ELF-1 (cell line): Measurements from ENCODE around the gene RALGPS1.
A peak's percentile ranks its signal among the peaks of the same experiment; 100 is the strongest.

Experiments used
- DNase-seq: peaks from one replicate; pipeline ENCODE4 v3.0.0-alpha.2; 2016; ENCODE audit warnings: low read depth, low spot score

The RALGPS1 gene

DNA sequence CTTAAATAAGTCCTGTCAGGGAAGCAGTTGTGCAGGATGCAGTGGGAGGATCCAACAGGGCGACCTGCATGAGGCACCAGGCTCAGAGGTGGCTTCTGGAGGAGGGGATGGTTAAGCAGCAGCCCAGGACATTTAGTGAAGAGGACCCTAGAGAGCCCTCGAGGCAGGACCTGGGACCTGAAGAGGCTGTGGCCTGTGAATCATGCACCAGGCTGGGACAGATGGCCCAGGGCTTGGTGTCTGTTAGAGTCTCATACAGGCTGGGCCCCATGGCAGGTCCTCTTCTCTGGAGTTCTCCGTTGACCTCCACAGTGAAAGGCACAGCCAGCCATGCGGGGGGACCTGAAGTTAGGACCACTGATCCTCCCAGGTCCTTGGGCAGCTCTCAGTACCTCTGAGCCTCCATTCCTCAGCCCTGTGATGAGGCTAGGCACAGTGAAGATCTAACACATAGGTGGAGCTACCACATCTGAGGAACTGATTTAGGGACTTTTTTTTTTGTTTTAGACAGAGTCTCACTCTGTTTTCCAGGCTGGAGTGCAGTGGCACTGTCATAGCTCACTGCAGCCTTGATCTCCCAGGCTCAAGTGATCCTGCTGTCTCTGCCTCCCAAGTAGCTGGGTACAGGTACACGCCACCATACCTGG lies 289.2 kb downstream of the RALGPS1 start:
- no peak for DNase-seq

DNA sequence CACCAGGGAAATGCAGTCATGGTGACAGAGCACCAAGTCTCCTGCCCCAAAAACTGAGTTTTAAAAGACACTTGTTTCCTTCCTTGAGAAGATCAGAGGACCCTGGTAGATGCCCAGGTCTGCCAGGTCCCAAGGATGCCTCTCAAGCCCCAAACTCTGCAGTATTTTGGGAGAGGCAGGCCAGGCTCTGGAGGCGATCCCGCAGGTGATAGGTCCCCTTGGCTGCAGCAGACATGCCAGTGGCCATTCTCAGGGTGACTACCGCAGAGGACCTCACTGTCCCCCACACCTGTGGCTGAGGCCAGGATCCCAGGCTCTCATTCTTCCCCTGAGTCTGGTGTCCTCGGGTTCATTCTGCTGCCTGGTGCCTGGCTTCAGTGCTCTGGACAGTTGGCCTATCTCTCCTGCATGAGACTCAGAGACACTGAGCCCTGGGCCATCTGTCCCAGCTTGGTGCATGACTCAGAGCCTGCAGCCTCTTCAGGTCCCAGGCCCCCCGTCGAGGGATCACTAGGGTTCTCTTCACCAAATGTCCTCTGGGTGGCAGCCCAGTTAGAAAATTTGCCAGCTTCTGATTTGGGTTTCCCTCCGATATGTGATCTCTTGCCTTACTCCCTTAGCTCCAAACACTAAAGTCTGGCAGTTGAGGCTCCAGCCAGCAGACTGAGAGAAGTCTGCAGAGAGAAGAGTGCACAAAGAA lies 290.3 kb downstream of the RALGPS1 start:
- DNase-seq = peak; percentile 44

DNA sequence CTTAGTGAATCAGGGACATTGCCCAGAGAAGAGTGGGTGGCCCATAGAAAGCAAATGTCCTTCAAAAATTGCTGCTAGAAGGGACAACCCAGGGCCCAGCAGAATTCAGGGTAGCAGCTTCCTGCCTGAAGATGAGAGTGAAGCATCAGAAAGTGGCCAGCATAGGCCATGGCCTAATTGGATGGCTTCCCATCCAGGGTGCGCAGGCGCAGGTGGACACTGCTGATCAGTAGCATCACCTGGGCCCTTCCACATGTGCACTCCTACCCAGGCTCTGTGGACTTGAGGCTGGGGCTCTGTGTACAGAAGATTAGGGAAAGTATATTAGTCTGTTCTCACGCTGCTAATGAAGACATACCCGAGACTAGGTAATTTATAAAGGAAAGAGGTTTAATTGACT lies 291.4 kb downstream of the RALGPS1 start:
- no peak for DNase-seq

DNA sequence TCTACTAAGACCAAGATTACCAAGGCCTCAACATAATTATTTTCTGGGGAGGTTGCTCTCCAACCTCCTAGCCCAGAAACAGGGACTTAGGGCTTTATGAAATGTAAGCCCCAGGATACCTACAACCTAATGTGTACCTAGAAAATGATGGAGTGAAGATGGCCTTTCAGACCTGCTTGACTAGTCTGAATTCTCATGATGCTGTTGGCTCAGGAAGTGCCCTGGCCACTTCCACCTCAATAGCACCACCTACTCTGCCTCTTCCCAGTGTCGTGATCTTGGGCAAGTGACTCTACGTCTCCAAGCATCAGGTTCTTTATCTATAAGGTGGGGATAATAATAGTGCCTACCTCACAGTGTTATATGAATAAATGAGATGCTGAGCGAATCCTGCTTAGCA lies 292.1 kb downstream of the RALGPS1 start:
- no peak for DNase-seq

DNA sequence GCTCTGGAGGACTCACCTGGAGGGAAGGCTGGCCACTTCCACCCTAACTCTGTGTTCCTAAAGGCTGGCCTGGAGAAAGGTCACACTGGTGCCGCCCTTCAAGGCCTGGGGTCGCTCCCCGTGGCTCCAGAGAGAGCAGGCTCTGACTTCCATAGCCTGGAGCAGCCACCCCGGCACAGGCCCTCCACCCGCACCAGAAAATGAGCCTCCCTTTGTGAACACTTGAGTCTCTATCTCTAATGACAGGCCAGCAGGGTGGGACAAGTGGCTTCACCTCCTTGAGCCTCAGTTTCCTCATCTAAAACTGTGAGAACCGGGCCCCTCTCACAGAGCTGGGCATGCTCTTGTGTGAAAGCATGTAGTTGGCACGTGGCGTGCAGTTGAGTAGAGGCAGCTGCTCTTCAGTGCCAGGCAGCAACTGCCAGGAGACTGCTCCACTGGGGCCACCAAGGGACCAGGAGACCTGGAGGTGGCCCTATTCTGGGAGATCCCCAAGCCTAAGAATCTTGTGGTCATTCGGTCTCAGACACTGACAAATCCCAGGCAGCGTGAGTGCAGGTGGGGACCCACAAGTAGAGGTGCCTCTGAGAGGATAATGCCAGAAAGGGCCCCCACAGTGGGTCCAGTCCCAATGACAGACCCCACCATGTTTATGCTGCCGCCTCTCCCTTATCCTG lies 293.3 kb downstream of the RALGPS1 start:
- no peak for DNase-seq

DNA sequence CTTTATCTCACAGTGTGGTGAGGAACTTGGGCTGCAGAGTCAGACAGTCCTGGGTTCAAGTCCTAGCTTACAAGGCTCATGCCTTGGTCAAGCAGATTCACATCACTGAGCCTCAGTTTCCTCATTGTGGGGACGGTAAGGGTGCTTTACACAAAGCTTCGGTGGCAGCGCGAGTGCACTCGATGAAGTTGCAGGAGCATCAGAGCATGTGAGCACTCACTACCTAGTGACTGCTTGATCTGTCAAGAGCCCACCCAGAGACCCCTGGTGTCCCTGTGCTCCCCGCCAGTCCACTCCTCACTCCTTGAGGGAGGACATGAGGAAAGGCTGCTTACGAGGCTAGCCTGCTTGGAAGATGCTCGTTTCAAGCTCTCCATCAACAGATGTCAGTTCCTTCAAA lies 293.8 kb downstream of the RALGPS1 start:
- no peak for DNase-seq

DNA sequence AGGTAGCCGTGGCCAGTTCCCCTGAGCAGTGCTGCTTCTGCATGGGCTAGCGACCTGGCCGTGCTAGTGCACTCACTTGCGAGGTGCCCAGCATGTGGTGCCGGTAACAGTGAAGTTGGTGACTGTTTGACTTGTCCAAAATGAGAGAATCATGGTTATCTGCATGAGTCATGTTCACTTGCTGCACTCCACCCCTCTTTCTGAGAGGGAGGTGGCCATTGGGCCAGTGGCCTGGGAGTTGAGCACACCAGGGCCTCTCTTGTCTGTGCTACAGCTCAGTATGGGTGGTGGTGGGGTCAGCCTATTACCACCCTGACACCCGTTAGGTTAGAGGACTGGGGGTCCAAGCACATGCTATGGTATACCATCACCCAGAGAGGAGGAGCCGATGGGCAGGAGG lies 294.6 kb downstream of the RALGPS1 start:
- no peak for DNase-seq

DNA sequence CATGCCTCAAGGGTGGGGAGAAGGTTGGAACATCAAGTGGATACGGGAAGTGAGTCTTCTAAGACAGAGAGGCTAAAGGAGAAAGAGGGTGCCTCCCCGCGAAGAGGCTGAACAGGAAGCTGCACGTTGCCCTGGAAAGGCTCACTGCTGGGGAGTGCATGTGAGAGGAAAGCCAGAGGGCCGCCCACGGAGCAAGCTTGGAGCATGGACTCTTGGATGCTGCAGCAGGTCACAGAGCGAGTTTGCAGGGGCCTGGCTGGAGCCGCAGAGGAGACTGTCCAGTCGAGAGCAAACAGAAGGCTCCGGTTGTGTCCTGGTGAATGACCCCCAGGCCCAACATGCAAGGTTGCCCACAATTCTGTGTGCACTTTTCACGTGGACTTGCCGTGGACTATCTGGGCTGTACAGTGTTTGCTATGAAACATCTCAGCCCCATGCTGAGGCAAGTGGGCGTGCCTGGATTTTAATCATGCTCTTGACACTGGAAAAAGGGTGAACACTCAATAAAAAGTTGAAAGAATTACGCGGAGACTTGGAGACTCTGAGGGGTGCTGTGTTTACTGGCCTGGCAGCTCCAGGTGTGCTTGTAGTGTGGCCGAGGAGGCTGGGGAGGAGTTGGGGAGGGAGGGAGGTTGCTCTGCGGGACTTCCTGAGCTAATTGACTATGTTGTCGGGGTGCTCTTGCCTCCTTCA lies 295.5 kb downstream of the RALGPS1 start:
- DNase-seq = no peak

DNA sequence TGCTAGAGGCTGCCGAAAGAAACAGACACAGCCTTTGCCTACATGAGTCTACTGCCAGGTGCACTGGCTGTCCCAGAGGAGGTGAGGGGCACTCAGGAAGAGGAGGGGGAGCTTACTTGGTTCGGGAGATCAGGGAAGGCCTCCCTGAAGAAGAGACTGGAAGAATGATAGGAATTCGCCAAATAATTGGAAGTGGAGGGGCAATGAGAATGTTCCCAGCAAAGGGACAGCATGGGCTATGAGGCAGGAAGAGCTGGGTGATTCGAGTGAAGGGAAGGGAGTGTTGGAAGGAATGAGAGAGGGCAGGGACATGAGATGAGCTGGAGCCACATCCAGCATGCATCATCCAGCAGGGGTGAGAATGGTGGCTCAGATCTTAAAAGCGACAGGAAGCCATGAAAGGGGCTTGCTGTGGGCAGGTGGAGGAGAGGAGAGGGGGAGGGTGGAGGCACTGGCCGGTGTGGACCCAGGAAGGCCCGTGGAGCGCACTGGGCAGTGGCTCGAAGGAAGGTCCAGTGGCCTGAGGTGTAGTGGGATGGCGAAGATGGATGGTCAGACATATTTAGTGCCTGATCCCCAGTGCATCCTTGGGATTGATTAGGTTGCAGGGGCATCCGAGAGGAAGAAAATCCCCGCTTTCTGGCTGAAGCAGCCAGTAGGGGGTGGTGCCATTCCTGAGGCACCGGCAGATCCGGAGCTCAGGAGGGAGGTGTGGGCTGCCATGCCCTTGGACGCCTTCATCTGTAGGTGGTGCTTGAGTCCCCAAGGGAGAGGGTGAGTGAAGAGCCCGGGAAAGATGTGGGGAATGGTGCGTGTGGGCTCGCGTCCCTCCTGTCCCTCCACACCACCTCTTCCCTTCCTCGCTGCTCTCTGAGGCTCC lies 296.5 kb downstream of the RALGPS1 start:
- DNase-seq = no peak

DNA sequence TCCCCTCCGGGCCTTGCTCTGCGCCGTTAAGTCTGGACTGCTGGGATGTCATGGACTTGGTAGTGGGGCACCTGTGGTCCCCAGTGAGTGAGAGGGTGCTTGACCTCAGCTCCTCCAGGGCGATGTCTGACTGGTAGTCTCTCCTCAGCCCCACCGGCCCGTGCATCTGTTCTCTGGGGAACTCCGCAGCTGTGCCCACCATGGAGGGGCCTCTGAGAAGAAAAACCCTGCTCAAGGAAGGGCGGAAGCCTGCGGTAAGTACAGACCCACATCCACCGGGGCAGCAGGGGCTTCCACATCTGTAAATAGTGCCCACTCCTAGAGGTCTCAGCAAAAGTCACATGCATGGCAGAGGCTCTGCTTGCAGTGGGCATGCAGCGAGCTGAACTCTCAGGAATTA lies 297.4 kb downstream of the RALGPS1 start:
- DNase-seq = no peak

DNA sequence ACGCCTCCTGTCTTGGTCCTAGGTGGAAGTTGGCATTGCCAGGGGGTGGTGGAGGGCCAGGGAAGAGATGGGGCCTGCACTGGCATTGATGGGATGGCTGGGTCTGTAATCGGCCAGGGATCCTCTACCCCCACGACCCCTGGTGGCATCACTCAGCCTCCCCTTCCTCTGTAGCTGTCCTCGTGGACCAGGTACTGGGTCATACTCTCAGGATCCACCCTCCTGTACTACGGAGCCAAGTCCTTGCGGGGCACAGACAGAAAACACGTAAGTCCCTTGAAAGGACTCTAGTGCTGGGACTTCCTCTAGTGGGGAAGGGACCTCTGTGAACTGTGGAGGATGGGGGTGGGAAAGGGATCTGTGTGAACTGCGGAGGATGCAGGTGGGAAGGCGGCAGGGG lies 297.9 kb downstream of the RALGPS1 start:
- DNase-seq = no peak

DNA sequence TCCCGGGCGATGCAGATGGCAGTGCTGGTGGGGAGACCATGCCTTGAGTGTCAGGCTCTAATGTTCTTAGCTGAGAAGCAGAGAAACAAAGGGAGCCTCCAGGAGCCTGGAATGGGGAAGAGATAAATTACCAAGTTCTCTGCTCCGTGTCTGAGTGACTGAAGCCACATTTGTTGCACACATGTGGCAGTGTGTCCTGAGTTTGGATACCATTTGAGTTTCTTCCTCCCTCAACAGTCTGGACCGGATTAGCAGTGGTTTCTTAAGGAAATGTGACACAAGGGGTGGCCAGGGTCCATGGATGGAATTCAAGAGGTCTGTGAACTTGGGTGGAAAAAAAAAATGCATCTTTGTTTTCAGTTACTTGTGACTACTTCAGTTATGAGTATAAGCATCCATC lies 299.3 kb downstream of the RALGPS1 start:
- DNase-seq = no peak

DNA sequence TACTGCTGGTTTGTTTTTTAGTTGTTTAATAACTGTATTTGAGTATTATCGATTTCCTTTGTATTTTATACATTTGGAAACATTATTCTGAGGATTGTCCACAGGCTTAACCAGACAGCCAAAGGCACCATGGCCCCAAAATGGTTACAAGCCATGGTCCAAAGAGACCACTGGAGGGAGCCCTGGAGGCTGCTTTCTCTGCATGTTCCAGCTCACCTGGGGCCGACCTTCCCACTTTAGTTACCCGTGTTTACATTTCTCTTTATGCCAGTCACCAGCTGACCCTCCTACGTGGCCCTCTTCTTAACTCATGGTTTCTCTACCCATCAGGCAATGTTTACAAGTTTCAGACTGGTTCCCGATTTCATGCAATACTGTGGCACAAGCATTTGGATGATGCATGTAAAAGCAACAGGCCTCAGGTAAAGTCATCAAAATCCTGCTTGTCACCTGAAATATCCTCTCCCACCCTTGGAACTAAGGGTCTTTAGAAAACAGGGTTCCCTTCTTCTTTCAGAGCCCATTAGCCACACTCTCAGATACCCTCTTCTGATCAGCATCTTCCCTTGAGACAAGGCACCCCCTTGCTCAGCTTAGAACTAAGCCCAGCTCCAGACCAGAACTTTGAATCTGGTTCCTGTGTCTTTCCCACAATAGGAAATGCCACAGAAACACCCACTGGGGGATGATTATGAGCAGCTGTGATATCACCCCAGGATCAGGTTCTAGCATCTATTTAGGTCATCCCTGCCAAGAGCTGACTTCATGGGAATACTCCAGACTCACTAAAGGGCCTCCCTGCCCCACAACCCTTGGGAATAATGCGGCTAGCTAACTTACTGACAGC lies 300.1 kb downstream of the RALGPS1 start:
- peak; percentile 63 for DNase-seq

DNA sequence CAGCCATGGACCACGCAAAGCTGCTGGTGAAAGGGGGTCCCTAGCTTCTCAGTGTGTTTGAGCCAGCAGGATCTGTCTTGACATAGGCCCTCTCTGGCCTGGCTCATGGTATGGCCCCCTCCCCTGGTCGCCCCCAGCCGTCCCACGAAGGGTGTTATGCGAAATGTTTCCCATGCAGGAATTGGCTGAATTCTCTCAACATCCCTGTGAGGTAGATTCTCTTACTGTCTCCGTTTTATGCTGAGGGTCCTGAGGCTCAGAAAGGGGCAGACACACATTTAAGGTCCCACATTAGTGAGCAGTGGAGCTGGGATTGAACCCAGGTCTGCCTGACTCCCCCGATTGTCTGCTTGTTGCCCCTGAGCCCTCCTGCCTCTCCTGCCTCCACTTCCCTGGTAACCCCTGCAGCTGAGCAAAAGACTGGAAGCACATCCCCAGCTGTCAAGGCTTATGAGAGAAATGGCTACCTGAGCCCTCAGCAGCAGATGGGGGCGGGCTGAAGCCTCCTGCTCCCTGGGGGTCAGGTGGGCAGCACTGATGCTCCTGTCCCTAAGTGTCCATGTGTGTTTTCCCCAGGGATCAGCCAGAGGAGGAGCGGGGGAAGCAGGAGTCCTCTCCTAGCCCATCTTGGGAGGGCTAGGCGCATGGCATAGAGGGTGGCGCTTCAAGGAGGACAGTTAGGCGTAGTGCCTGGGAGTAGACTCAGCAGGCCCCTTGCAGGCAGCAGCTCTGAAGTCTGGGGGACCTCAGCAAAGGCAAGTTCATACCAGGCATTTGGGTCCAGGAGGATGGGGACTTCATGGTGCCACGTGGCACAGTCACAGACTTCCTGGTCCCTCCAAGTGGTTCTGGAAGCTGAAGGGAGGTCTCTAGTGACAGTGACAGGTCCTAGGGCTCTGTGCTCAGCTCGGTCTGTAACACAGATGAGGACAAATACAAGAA lies 301.0 kb downstream of the RALGPS1 start:
- no peak for DNase-seq

DNA sequence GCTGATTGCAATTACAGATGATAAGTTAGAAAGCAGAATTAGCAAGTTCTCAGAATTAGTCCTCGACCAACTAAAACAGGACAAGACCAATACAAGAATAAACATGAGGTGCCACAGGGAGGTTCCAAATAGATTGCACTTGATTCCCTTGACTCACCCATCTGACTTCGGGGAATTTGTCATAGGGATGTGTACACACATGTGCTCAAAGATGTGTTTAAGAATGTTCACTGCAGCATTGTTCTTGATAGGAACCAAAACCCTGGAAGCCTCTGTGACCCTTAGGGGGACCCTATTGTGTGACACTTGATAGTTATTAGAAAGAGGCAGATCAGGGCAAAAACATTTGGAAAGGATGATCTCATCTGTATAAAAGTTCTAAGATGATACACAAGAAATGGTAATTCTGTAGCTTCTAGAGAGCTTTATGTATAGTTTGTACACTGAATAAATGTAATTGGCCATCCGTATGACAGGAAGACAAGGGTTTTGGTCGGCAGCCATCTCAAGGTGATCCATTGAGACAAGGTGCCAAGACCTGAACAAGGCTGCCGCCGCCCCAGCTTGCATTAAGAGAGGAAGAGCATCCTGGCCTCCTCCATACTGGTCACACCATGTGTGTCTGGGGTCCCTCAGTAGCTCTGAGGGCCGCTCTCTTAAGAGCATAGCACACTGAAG lies 301.8 kb downstream of the RALGPS1 start:
- DNase-seq = no peak

DNA sequence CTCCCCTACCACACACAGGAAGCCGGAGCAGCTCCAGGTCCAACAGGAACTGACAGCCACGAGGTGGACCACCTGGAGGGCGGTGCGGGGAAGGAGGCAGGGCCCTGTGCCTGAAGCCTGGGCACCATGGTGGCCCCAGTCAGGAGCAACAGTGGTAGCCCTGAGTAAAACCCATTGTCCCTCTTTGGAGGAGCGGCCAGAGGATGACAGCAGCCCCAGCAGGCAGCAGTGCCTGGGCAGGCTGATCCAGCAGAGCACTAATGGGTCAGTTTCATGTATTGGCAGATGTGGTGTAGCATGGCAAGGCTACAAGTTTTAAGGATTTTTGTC lies 302.3 kb downstream of the RALGPS1 start:
- no peak for DNase-seq

DNA sequence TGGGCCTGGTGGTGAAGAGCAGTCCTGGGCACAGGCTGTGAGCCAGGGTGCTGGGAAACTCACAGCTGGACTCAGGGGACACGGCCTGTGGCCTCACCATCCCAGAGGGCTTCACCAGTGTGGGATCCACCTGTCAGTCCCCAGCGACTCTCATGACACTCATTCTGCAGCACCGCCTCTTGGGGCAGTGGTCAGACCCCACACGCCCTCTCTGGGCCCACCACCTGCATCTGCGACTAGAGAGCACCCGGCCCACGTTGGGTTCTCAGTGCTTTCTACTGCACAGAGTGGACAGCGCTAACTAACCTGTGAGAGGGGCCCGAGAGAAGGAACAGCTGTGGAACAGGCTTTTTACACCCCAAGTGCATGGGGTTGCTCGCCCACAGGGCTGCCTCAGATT lies 304.2 kb downstream of the RALGPS1 start:
- DNase-seq = no peak

DNA sequence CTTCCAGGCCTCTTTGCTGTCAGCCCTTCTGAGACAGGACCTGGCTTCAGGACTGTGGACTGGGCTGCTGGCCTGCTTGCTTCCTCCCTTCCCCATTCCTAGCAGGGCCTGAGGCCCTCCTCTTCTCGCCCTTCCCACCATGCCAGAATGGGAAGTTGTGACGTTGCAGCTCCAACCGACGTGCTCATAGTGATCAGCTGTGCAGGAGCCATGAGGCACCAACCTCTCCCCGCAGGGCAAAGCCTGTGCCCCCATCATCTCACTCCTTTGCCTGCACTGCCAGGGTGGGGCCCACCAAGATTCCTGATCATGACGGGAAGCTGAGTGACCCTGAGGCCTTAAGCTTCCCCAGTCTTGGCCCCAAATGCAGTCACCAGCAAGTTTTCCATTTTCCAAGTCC lies 304.9 kb downstream of the RALGPS1 start:
- DNase-seq = no peak

DNA sequence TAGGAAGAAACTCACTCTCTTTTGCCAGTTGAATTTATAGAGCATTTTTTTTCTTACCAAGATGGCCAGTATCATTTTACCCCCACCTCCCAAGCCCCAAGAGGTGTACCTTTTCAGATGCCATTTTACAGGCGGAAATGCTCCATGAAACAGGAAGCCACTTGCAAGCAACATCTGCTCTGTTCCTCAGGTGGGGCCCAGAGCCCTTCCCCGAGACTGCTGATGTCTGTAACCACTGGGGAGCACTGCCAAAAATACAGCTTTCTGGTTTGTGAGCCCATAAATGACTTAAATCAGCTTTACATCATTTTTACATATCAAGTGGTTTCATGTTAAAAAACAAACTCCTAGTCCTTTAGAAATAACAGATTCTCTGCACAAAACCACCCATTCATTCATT lies 307.1 kb downstream of the RALGPS1 start:
- DNase-seq = no peak
